HPDE6-E6E7 (cell line): ENCODE measurements around the gene SSR1.
"Not testable (repeated sequence)": the region's sequence is repeated elsewhere in the genome, so short reads cannot be mapped to it uniquely, and the experiment has no call there.

ENCODE experiments used
- DNase-seq: peaks from one replicate; pipeline ENCODE4 v3.0.0; 2011; ENCODE audit warnings: missing footprints; ENCODE audit errors: extremely low spot score

Gene SSR1

GRCh38 chr6:7317538-7317937, 4.5 kb upstream of the SSR1 start:
- DNase-seq: no peak

- no peak for DNase-seq
These were observed 3.9 kb upstream of the SSR1 start for GRCh38 chr6:7316658-7317533.

- no peak for DNase-seq
These were observed 3.0 kb upstream of the SSR1 start for GRCh38 chr6:7315948-7316365.

- DNase-seq: not testable (repeated sequence)
These were observed 2.3 kb upstream of the SSR1 start for GRCh38 chr6:7315087-7315947.

- no peak for DNase-seq
These were observed 1.4 kb upstream of the SSR1 start for GRCh38 chr6:7314414-7314813.

GRCh38 chr6:7313505-7314165, 636 bp upstream of the SSR1 start:
- no peak for DNase-seq

- no peak for DNase-seq
These were observed 933 bp downstream of the SSR1 start for GRCh38 chr6:7311917-7312615.

GRCh38 chr6:7311176-7311575, 1.8 kb downstream of the SSR1 start:
- no peak for DNase-seq

GRCh38 chr6:7309050-7309449, 3.9 kb downstream of the SSR1 start:
- DNase-seq: no peak

GRCh38 chr6:7307533-7307932, 5.5 kb downstream of the SSR1 start:
- DNase-seq: no peak

GRCh38 chr6:7304821-7305220, 8.2 kb downstream of the SSR1 start:
- no peak for DNase-seq

- DNase-seq: no peak
These were observed 11.3 kb downstream of the SSR1 start for GRCh38 chr6:7301702-7302101.

- no peak for DNase-seq
These were observed 12.1 kb downstream of the SSR1 start for GRCh38 chr6:7300926-7301325.

- DNase-seq: no peak
These were observed 14.9 kb downstream of the SSR1 start for GRCh38 chr6:7298113-7298512.

- DNase-seq: no peak
These were observed 16.4 kb downstream of the SSR1 start for GRCh38 chr6:7296602-7297001.

GRCh38 chr6:7295916-7296315, 17.1 kb downstream of the SSR1 start:
- no peak for DNase-seq

- DNase-seq: no peak
These were observed 20.3 kb downstream of the SSR1 start for GRCh38 chr6:7292596-7293255.

- DNase-seq: no peak
These were observed 22.9 kb downstream of the SSR1 start for GRCh38 chr6:7290079-7290478.

GRCh38 chr6:7285416-7285815, 27.6 kb downstream of the SSR1 start:
- no peak for DNase-seq

GRCh38 chr6:7283676-7284075, 29.3 kb downstream of the SSR1 start:
- DNase-seq: no peak
